ENCODE data around the gene EARS2.

Gene EARS2

DNA sequence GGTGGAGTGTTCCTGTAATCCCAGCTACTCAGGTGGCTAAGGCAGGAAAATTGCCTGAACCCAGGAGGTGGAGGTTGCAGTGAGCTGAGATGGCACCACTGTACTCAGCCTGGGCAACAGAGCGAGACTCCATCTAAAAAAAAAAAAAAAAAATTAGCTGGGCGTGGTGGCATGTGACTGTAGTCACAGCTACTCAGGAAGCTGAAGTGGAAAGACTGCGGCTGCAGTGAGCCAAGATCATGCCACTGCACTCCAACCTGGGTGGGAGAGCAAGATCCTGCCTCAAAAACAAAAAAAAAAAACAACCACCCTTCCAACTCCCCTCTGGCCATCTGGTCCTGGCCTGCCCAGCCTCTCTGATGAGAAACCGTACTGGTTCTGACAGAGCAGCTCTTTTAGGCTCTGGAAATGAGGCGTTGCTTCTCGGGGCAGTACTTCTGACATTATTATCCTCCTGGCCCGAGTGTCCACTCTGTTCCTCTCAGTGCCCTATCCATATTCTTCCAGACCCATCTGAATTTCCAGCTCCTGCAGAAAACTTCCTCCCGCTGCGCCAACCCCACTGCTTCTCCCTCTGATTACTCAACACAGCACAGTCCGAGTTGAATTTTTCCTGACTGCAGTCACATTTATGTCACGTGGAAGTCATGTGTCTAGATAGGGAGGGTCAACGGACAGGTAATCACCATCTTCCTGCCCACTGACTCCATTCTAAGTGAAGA is 60.2 kb downstream of the EARS2 start:
- TF ChIP-seq CREB1 (IDR thresholded peaks at IDR 0.05; ENCODE audit: low read depth) = no peak
- TF ChIP-seq EGR1 (IDR thresholded peaks at IDR 0.05) = no peak
- TF ChIP-seq TCF12 (IDR thresholded peaks at IDR 0.05; ENCODE audit: low read depth) = no peak
- no peak for TF ChIP-seq ZBTB7A (IDR thresholded peaks at IDR 0.05; ENCODE audit: low read depth)
- TF ChIP-seq, protein P1, sequence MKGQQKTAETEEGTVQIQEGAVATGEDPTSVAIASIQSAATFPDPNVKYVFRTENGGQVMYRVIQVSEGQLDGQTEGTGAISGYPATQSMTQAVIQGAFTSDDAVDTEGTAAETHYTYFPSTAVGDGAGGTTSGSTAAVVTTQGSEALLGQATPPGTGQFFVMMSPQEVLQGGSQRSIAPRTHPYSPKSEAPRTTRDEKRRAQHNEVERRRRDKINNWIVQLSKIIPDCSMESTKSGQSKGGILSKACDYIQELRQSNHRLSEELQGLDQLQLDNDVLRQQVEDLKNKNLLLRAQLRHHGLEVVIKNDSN (IDR thresholded peaks at IDR 0.05) = peak; percentile 86
- TF ChIP-seq FOXM1 (IDR thresholded peaks at IDR 0.05; ENCODE audit: borderline replicate concordance, low read depth) = no peak
- peak; percentile 40; the same call in 1 of the 2 replicates for TF ChIP-seq CEBPB (IDR thresholded peaks at IDR 0.05)
- TF ChIP-seq TAF1 (IDR thresholded peaks at IDR 0.05; ENCODE audit: low read depth) = no peak
- TF ChIP-seq, protein P2, sequence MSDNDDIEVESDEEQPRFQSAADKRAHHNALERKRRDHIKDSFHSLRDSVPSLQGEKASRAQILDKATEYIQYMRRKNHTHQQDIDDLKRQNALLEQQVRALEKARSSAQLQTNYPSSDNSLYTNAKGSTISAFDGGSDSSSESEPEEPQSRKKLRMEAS (IDR thresholded peaks at IDR 0.05) = no peak
- no peak for TF ChIP-seq REST (IDR thresholded peaks at IDR 0.05; ENCODE audit: low read depth)
- no peak for TF ChIP-seq RAD21 (IDR thresholded peaks at IDR 0.05; ENCODE audit: low read depth)

GRCh38 chr16:23495671-23496070 is 61.5 kb downstream of the EARS2 start:
- TF ChIP-seq, protein P2 (IDR thresholded peaks at IDR 0.05) = no peak

- TF ChIP-seq YY1 (IDR thresholded peaks at IDR 0.05; ENCODE audit: low read depth) (no peak), EP300 (IDR thresholded peaks at IDR 0.05; ENCODE audit: borderline replicate concordance) (no peak)
- TF ChIP-seq, protein P2 (IDR thresholded peaks at IDR 0.05) = no peak
Observed at GRCh38 chr16:23494188-23494587, 63.0 kb downstream of the EARS2 start.

- TF ChIP-seq NFIC (IDR thresholded peaks at IDR 0.05) = peak; percentile 83
- TF ChIP-seq TAF1 (IDR thresholded peaks at IDR 0.05; ENCODE audit: low read depth) = no peak
- TF ChIP-seq EP300 (IDR thresholded peaks at IDR 0.05; ENCODE audit: borderline replicate concordance) = peak; percentile 56; the same call in 1 of the 2 replicates
- peak; percentile 94 for TF ChIP-seq TEAD4 (IDR thresholded peaks at IDR 0.05)
- peak; percentile 67; the same call in 1 of the 2 replicates for TF ChIP-seq TCF12 (IDR thresholded peaks at IDR 0.05; ENCODE audit: low read depth)
- no peak for TF ChIP-seq ZBTB7A (IDR thresholded peaks at IDR 0.05; ENCODE audit: low read depth)
- TF ChIP-seq, protein P2 (IDR thresholded peaks at IDR 0.05) = peak; percentile 35; the same call in 1 of the 2 replicates
- TF ChIP-seq YY1 (IDR thresholded peaks at IDR 0.05; ENCODE audit: low read depth) = 0 out of 2 replicates have a peak, but pooled peaks have one; percentile 32
Observed at GRCh38 chr16:23491490-23492391, 65.4 kb downstream of the EARS2 start.

GRCh38 chr16:23486480-23486879 is 70.7 kb downstream of the EARS2 start:
- TF ChIP-seq TEAD4 (IDR thresholded peaks at IDR 0.05) (no peak), REST (IDR thresholded peaks at IDR 0.05; ENCODE audit: low read depth) (no peak), TAF1 (IDR thresholded peaks at IDR 0.05; ENCODE audit: low read depth) (no peak)

DNA sequence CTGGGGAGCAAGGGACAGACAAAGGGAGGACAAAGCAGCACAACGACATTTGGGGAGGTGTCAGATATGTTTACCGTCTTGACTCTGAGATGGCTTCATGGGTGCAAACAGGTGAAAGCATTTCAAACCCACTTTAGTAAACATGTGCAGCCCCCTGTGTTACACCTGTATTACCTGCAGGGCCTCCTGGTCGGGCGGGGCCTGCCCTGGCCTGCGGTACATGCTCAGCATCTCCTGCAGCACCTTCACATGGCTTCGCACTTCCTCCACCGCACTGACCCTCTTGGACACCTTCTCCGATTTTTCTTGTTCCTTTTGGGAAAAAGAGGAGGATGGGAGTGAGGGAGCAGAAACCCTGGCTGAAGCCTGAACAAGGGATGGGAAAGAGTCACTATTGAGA is 71.3 kb downstream of the EARS2 start:
- TF ChIP-seq ZBTB7A (IDR thresholded peaks at IDR 0.05; ENCODE audit: low read depth) (no peak), EP300 (IDR thresholded peaks at IDR 0.05; ENCODE audit: borderline replicate concordance) (no peak), CEBPB (IDR thresholded peaks at IDR 0.05) (no peak), CREB1 (IDR thresholded peaks at IDR 0.05; ENCODE audit: low read depth) (no peak), FOXM1 (IDR thresholded peaks at IDR 0.05; ENCODE audit: borderline replicate concordance, low read depth) (no peak), NFIC (IDR thresholded peaks at IDR 0.05) (no peak), YY1 (IDR thresholded peaks at IDR 0.05; ENCODE audit: low read depth) (no peak), EGR1 (IDR thresholded peaks at IDR 0.05) (no peak), RAD21 (IDR thresholded peaks at IDR 0.05; ENCODE audit: low read depth) (no peak), TAF1 (IDR thresholded peaks at IDR 0.05; ENCODE audit: low read depth) (no peak), REST (IDR thresholded peaks at IDR 0.05; ENCODE audit: low read depth) (no peak)

All from Ishikawa (cell line).